SH-SY5Y (cell line): Measurements from ENCODE around the gene SMPD1.

Source experiments
- GATA2 ChIP-seq: IDR thresholded peaks from 2 replicates; pipeline ENCODE4 v1.6.1; 2011; ENCODE audit warnings: mild to moderate bottlenecking, low read depth, low read length
- GATA3 ChIP-seq: IDR thresholded peaks from 2 replicates; pipeline ENCODE4 v1.6.1; 2011; ENCODE audit warnings: low read depth, mild to moderate bottlenecking, low read length, moderate library complexity

SMPD1 gene

GRCh38 chr11:6400431-6401345, 10.4 kb downstream of the SMPD1 start:
- TF ChIP-seq GATA2 = no peak
- no peak for TF ChIP-seq GATA3

GRCh38 chr11:6401464-6401863, 11.2 kb downstream of the SMPD1 start:
- TF ChIP-seq GATA3 (no peak), GATA2 (no peak)

- no peak for TF ChIP-seq GATA3
- TF ChIP-seq GATA2 = no peak
These were observed 11.8 kb downstream of the SMPD1 start for GRCh38 chr11:6402061-6402470.

GRCh38 chr11:6402561-6402981, 12.3 kb downstream of the SMPD1 start:
- TF ChIP-seq GATA2 = no peak
- TF ChIP-seq GATA3 = no peak

GRCh38 chr11:6403539-6403938, 13.3 kb downstream of the SMPD1 start:
- TF ChIP-seq GATA3 = no peak
- TF ChIP-seq GATA2 = no peak

- TF ChIP-seq GATA2 (no peak), GATA3 (no peak)
These were observed 14.2 kb downstream of the SMPD1 start for GRCh38 chr11:6404342-6405051.

GRCh38 chr11:6405052-6405667, 14.9 kb downstream of the SMPD1 start:
- TF ChIP-seq GATA2 (no peak), GATA3 (no peak)

GRCh38 chr11:6405846-6406245, 15.6 kb downstream of the SMPD1 start:
- TF ChIP-seq GATA3 (no peak), GATA2 (no peak)

- TF ChIP-seq GATA2 = no peak
- TF ChIP-seq GATA3 = no peak
These were observed 16.1 kb downstream of the SMPD1 start for GRCh38 chr11:6406370-6406769.

- TF ChIP-seq GATA3 (no peak), GATA2 (no peak)
These were observed 20.6 kb downstream of the SMPD1 start for GRCh38 chr11:6410695-6411430.

- TF ChIP-seq GATA3 (no peak), GATA2 (no peak)
These were observed 21.3 kb downstream of the SMPD1 start for GRCh38 chr11:6411594-6412031.

- TF ChIP-seq GATA2 (no peak), GATA3 (no peak)
These were observed 23.5 kb downstream of the SMPD1 start for GRCh38 chr11:6413791-6414201.

GRCh38 chr11:6414874-6415328, 24.6 kb downstream of the SMPD1 start:
- TF ChIP-seq GATA3 = no peak
- no peak for TF ChIP-seq GATA2

- TF ChIP-seq GATA2 = no peak
- TF ChIP-seq GATA3 = no peak
These were observed 25.5 kb downstream of the SMPD1 start for GRCh38 chr11:6415797-6416196.
